OCI-LY1 (cell line): Measurements from ENCODE around the gene LTA4H.

Experiments used
- H2AFZ ChIP-seq: fragments of 200-600 bp; sonication (generic), shearing (Covaris generic); 2 replicates; pipeline ENCODE4 v1.6.0; 2014; ENCODE audit warnings: antibody characterized with exemption, mild to moderate bottlenecking, low read length
- H3F3A ChIP-seq: fragments of 200-600 bp; sonication (generic), shearing (Covaris generic); 2 replicates; pipeline ENCODE4 v1.6.0; 2014; ENCODE audit warnings: mild to moderate bottlenecking, antibody characterized with exemption, low read length, moderate library complexity; ENCODE audit not compliant: insufficient read depth
- H3K27ac ChIP-seq: fragments of 200-600 bp; sonication (generic); 2 replicates; pipeline ENCODE4 v1.5.1; 2014; ENCODE audit warnings: low read length, mixed run types, mild to moderate bottlenecking, low read depth; ENCODE audit not compliant: poor library complexity, severe bottlenecking
- H3K27me3 ChIP-seq: fragments of 200-600 bp; sonication (generic); 2 replicates; pipeline ENCODE4 v1.6.0; 2014; ENCODE audit warnings: antibody characterized with exemption, mild to moderate bottlenecking, low read length, moderate library complexity; ENCODE audit not compliant: insufficient read depth
- H3K36me3 ChIP-seq: fragments of 200-600 bp; sonication (generic); 2 replicates; pipeline ENCODE4 v1.6.1; 2014; ENCODE audit warnings: mild to moderate bottlenecking, antibody characterized with exemption, low read length, moderate library complexity, mixed read lengths; ENCODE audit not compliant: insufficient read depth
- H3K4me1 ChIP-seq: fragments of 200-600 bp; sonication (generic); 2 replicates; pipeline ENCODE4 v1.5.1; 2014; ENCODE audit warnings: mild to moderate bottlenecking, low read length, moderate library complexity; ENCODE audit not compliant: insufficient read depth, severe bottlenecking
- H3K4me2 ChIP-seq: fragments of 200-600 bp; sonication (generic), shearing (Covaris generic); 2 replicates; pipeline ENCODE4 v1.6.1; 2014; ENCODE audit warnings: low read length
- H3K4me3 ChIP-seq: fragments of 200-600 bp; sonication (generic); 2 replicates; pipeline ENCODE4 v1.5.1; 2014; ENCODE audit warnings: low read length, low read depth, mild to moderate bottlenecking, mixed read lengths; ENCODE audit not compliant: poor library complexity, severe bottlenecking
- H3K79me2 ChIP-seq: fragments of 200-600 bp; shearing (Covaris generic); 2 replicates; pipeline ENCODE4 v1.6.1; 2016; ENCODE audit warnings: mixed run types, low read length, mixed read lengths; ENCODE audit not compliant: insufficient read depth
- H3K9ac ChIP-seq: fragments of 200-600 bp; sonication (generic), shearing (Covaris generic); 2 replicates; pipeline ENCODE4 v1.6.1; 2014; ENCODE audit warnings: mild to moderate bottlenecking, low read length, mixed read lengths
- H3K9me2 ChIP-seq: fragments of 200-600 bp; sonication (generic), shearing (Covaris generic); 2 replicates; pipeline ENCODE4 v1.6.1; 2014; ENCODE audit warnings: low read depth, mild to moderate bottlenecking, low read length, mixed read lengths
- H3K9me3 ChIP-seq: fragments of 200-600 bp; shearing (Covaris generic); 2 replicates; pipeline ENCODE4 v1.6.1; 2014; ENCODE audit warnings: low read length, mixed read lengths
- H4K20me1 ChIP-seq: fragments of 200-600 bp; sonication (generic), shearing (Covaris generic); 2 replicates; pipeline ENCODE4 v1.6.0; 2016; ENCODE audit warnings: mild to moderate bottlenecking, low read length; ENCODE audit not compliant: insufficient read depth
- CTCF ChIP-seq: fragments of 200-600 bp; sonication (generic), shearing (Covaris generic); IDR thresholded peaks from 2 replicates; pipeline ENCODE4 v1.5.1; 2017; ENCODE audit warnings: mild to moderate bottlenecking, antibody characterized with exemption, low read length, moderate library complexity, mixed read lengths
- EZH2 ChIP-seq: fragments of 200-600 bp; sonication (generic), shearing (Covaris generic); IDR thresholded peaks from 2 replicates; pipeline ENCODE4 v1.8.0; 2017; ENCODE audit warnings: borderline replicate concordance, mixed run types, mild to moderate bottlenecking, antibody characterized with exemption, low read length, moderate library complexity, mixed read lengths

The LTA4H gene

GRCh38 chr12:95960241-95960640 is 75.1 kb downstream of the LTA4H start:
- H3K4me2 ChIP-seq: no peak overlapping the region
- no peak overlapping the region for H3K4me3 ChIP-seq
- H3F3A ChIP-seq: no peaks in the 10 kb centered on the region
- no peak overlapping the region for H3K9ac ChIP-seq
- no peaks in the 10 kb centered on the region for H3K27me3 ChIP-seq
- TF ChIP-seq EZH2 (no peak), CTCF (no peak)
- H3K4me1 ChIP-seq: no peaks in the 10 kb centered on the region
- no peaks in the 10 kb centered on the region for H3K36me3 ChIP-seq
- H3K79me2 ChIP-seq: no peaks in the 10 kb centered on the region
- H4K20me1 ChIP-seq: no peaks in the 10 kb centered on the region
- no peak overlapping the region for H2AFZ ChIP-seq
- no peaks in the 10 kb centered on the region for H3K9me2 ChIP-seq
- H3K27ac ChIP-seq: no peak overlapping the region
- H3K9me3 ChIP-seq: no peaks in the 10 kb centered on the region

GRCh38 chr12:95959107-95959506 is 76.3 kb downstream of the LTA4H start:
- no peaks in the 10 kb centered on the region for H3K4me1 ChIP-seq
- no peaks in the 10 kb centered on the region for H3K79me2 ChIP-seq
- H3K27ac ChIP-seq: no peak overlapping the region
- H3K9ac ChIP-seq: no peak overlapping the region
- no peaks in the 10 kb centered on the region for H3K36me3 ChIP-seq
- no peak overlapping the region for H3K4me3 ChIP-seq
- no peak overlapping the region for H2AFZ ChIP-seq
- H3K9me3 ChIP-seq: no peaks in the 10 kb centered on the region
- H3K4me2 ChIP-seq: no peak overlapping the region
- no peaks in the 10 kb centered on the region for H3K9me2 ChIP-seq
- no peaks in the 10 kb centered on the region for H3K27me3 ChIP-seq
- H4K20me1 ChIP-seq: no peaks in the 10 kb centered on the region
- no peaks in the 10 kb centered on the region for H3F3A ChIP-seq
- TF ChIP-seq CTCF (no peak), EZH2 (no peak)

GRCh38 chr12:95956557-95957145 is 78.7 kb downstream of the LTA4H start:
- Histone ChIP-seq H3K4me3 (no peak overlapping the region), H3K27ac (no peak overlapping the region), H3K9me3 (no peaks in the 10 kb centered on the region), H3K36me3 (no peaks in the 10 kb centered on the region), H3K27me3 (no peaks in the 10 kb centered on the region), H3F3A (no peaks in the 10 kb centered on the region), H2AFZ (no peak overlapping the region), H3K4me1 (no peaks in the 10 kb centered on the region), H4K20me1 (no peaks in the 10 kb centered on the region), H3K9ac (no peak overlapping the region), H3K9me2 (no peaks in the 10 kb centered on the region), H3K79me2 (no peaks in the 10 kb centered on the region), H3K4me2 (no peak overlapping the region)
- no peak for TF ChIP-seq CTCF
- TF ChIP-seq EZH2: no peak
